HepG2 (cell line): ENCODE results near the gene SGSH. TPM values are rescaled to one million over a fixed set of nuclear protein-coding genes. Genes with fewer than 3 reads are reported as not detected.

Experiments
- ATAC-seq: fragments of 200-7000 bp; cut with Tn5 transposase; 3 replicates; pipeline ENCODE4 v1.9.1; 2020; ENCODE audit warnings: mild to moderate bottlenecking, moderate library complexity
- BruUV-seq: library from RNA; stranded (reverse); fragments of 400-500 nt; replicated peaks from 2 replicates; lab custom pipeline; 2021; lab: Mats Ljungman, UMichigan
- CTCF ChIA-PET: fragments of 300-600 bp; formaldehyde crosslinking; extraction: SDS; loops from one replicate; lab custom pipeline; 2021; ENCODE audit warnings: low total read pairs, inconsistent platforms, low intra/inter-chr PET ratio; lab: Yijun Ruan, JAX
- POLR2A ChIA-PET: fragments of 350-600 bp; sonication (Branson Sonifier 250); formaldehyde crosslinking; loops from one replicate; lab custom pipeline; 2020; ENCODE audit warnings: antibody characterized with exemption, inconsistent platforms; lab: Yijun Ruan, JAX
- DNase-seq: peaks from one replicate; pipeline ENCODE4 v3.0.0-alpha.2; 2015; ENCODE audit warnings: low spot score
- FAIRE-seq: peaks from 3 replicates; lab custom pipeline; 2011; peaks lifted over from hg19 to GRCh38; lab: Jason Lieb, UNC
- H2AFZ ChIP-seq: one replicate; pipeline ENCODE4 v1.6.1; 2011; ENCODE audit warnings: low read length, inconsistent platforms
- H3K27ac ChIP-seq: fragments of 300-600 bp; 3 replicates; pipeline ENCODE4 v1.8.0; 2011; ENCODE audit warnings: mixed run types, mild to moderate bottlenecking, mixed read lengths, low read length, inconsistent platforms; ENCODE audit not compliant: insufficient read depth; ENCODE audit errors: extremely low read length
- H3K27me3 ChIP-seq, 2 experiments: fragments of 200-600 bp in 1 of 2; 2 replicates in 1 of 2; 3 replicates in 1 of 2; pipeline versions ENCODE4 v1.6.0 to v1.8.0; 2011; ENCODE audit warnings: low read length in 2 of 2, mild to moderate bottlenecking in 2 of 2, moderate library complexity in 2 of 2, inconsistent platforms in 1 of 2; ENCODE audit not compliant: insufficient read depth in 2 of 2, control insufficient read depth in 1 of 2
- H3K36me3 ChIP-seq, 2 experiments: fragments of 200-600 bp in 1 of 2; replicated peaks in 1 of 2; 2 replicates in 1 of 2; 3 replicates in 1 of 2; pipeline versions ENCODE4 v1.5.1 to v1.8.0; 2011; ENCODE audit warnings: low read length in 2 of 2, inconsistent platforms in 1 of 2; ENCODE audit not compliant: insufficient read depth in 2 of 2, control insufficient read depth in 1 of 2
- H3K4me1 ChIP-seq: 2 replicates; pipeline ENCODE4 v1.5.1; 2012; ENCODE audit warnings: low read length, inconsistent platforms; ENCODE audit not compliant: insufficient read depth
- H3K4me2 ChIP-seq: 2 replicates; pipeline ENCODE4 v1.6.0; 2011; ENCODE audit warnings: low read depth, low read length, inconsistent platforms
- H3K4me3 ChIP-seq, 3 experiments: fragments of 200-600 bp in 1 of 3; sonication (generic), shearing (Covaris generic) in 1 of 3; replicated peaks in 1 of 3; 2 replicates each; pipeline ENCODE4 v1.5.1; 2011 to 2016; ENCODE audit warnings: low read length in 3 of 3, inconsistent platforms in 2 of 3, low read depth in 2 of 3, mild to moderate bottlenecking in 2 of 3, control low read depth in 1 of 3, mixed read lengths in 1 of 3; ENCODE audit not compliant: insufficient read depth in 1 of 3
- H3K79me2 ChIP-seq: one replicate; pipeline ENCODE4 v1.6.1; 2011; ENCODE audit warnings: low read length, inconsistent platforms; ENCODE audit not compliant: insufficient read depth
- H3K9ac ChIP-seq: 2 replicates; pipeline ENCODE4 v1.6.0; 2011; ENCODE audit warnings: mild to moderate bottlenecking, low read depth, low read length, inconsistent platforms; ENCODE audit not compliant: insufficient read depth
- H3K9me3 ChIP-seq: 2 replicates; pipeline ENCODE4 v1.5.1; 2012; ENCODE audit warnings: mild to moderate bottlenecking, low read length
- H4K20me1 ChIP-seq: 2 replicates; pipeline ENCODE4 v1.6.0; 2011; ENCODE audit warnings: inconsistent platforms, mild to moderate bottlenecking, low read length, moderate library complexity; ENCODE audit not compliant: insufficient read depth
- CEBPB ChIP-seq: IDR thresholded peaks from 2 replicates; pipeline ENCODE4 v1.6.1; 2011; ENCODE audit warnings: low read depth, low read length, improper control_type of control experiment, borderline replicate concordance
- MTF2 ChIP-seq: sonication (generic); formaldehyde crosslinking; IDR thresholded peaks from 2 replicates; pipeline ENCODE4 v1.5.0; 2020; ENCODE audit warnings: missing genetic modification reagents, borderline replicate concordance
- PCBP2 ChIP-seq: fragments of 200-400 bp; formaldehyde crosslinking; optimal IDR thresholded peaks from 2 replicates; pipeline ENCODE3; 2018; ENCODE audit warnings: low read length, low read depth; ENCODE audit not compliant: poor library complexity, severe bottlenecking
- PITX1 ChIP-seq: sonication (generic); formaldehyde crosslinking; IDR thresholded peaks from 2 replicates; pipeline ENCODE4 v1.5.1; 2020; ENCODE audit warnings: mild to moderate bottlenecking, missing genetic modification reagents
- ZNF256 ChIP-seq: sonication (generic); formaldehyde crosslinking; conservative IDR thresholded peaks from 2 replicates; pipeline ENCODE4 v1.4.0; 2020; ENCODE audit warnings: missing genetic modification reagents
- ZNF33A ChIP-seq: sonication (generic); formaldehyde crosslinking; IDR thresholded peaks from 2 replicates; pipeline ENCODE4 v1.5.1; 2020; ENCODE audit warnings: missing genetic modification reagents, mild to moderate bottlenecking, moderate library complexity, borderline replicate concordance
- ZNF354B ChIP-seq: sonication (generic); formaldehyde crosslinking; IDR thresholded peaks from 2 replicates; pipeline ENCODE4 v1.8.0; 2022; ENCODE audit warnings: mild to moderate bottlenecking, missing genetic modification reagents
- ZNF766 ChIP-seq: sonication (generic); formaldehyde crosslinking; IDR thresholded peaks from 2 replicates; pipeline ENCODE4 v1.5.0; 2020; ENCODE audit warnings: missing genetic modification reagents, borderline replicate concordance
- ZNF790 ChIP-seq: sonication (generic); formaldehyde crosslinking; IDR thresholded peaks from 2 replicates; pipeline ENCODE4 v1.8.0; 2022; ENCODE audit warnings: missing genetic modification reagents, mild to moderate bottlenecking, borderline replicate concordance
- WGBS: methylation state at CpG from one replicate; pipeline ENCODE4 v1.1.6; 2017; ENCODE audit warnings: low lambda C conversion rate; 5-methylcytosine and 5-hydroxymethylcytosine counted together
- in situ Hi-C: cut with HindIII; loops from 2 replicates; pipeline ENCODE4 v1.10.0; 2017; ENCODE audit warnings: low pct_unique_long_range_greater_than_20kb; ENCODE audit not compliant: extremely low pct_ligation_motif_present
- intact Hi-C: fragments of 100-400 bp; cut with micrococcal nuclease; formaldehyde crosslinking; loops from one replicate; pipeline ENCODE4 v1.10.0; 2022; ENCODE audit not compliant: unreplicated experiment
- polyA plus RNA-seq, 8 experiments: library from polyadenylated mRNA; depleted of rRNA in 3 of 8; stranded (reverse) in 7 of 8; unstranded in 1 of 8; fragments of >200 nt; fragmentation: Illumina TruSeq in 4 of 8; extraction: Trizol in 4 of 8; gene quantifications; 2 replicates each; pipeline versions ENCODE4 v1.2.1 to v1.2.3, GENCODE V29; 2011 to 2016; ENCODE audit warnings: low read depth in 4 of 8, missing spikeins in 1 of 8, mixed read lengths in 1 of 8; ENCODE audit not compliant: insufficient read depth in 1 of 8
- total RNA-seq, 5 experiments: library from RNA; depleted of rRNA; stranded (reverse); fragments of >200 nt; fragmentation: Illumina TruSeq; extraction: Trizol; gene quantifications; 2 replicates each; pipeline ENCODE4 v1.2.3, GENCODE V29; 2016; ENCODE audit warnings: low read depth in 1 of 5
- TF ChIP-seq, protein P1 (sequence below): sonication (generic); formaldehyde crosslinking; IDR thresholded peaks from 2 replicates; pipeline ENCODE4 v1.9.0; 2021; ENCODE audit warnings: missing genetic modification reagents, borderline replicate concordance
- TF ChIP-seq, protein P2 (sequence below): sonication (generic); formaldehyde crosslinking; IDR thresholded peaks from 2 replicates; pipeline ENCODE4 v1.9.0; 2022; ENCODE audit warnings: low read depth, missing genetic modification reagents
- TF ChIP-seq, protein P3 (sequence below): sonication (generic); formaldehyde crosslinking; IDR thresholded peaks from 2 replicates; pipeline ENCODE4 v1.4.0; 2020; ENCODE audit warnings: missing genetic modification reagents
- TF ChIP-seq, protein P4 (sequence below): sonication (generic); formaldehyde crosslinking; IDR thresholded peaks from 2 replicates; pipeline ENCODE4 v1.4.0; 2020; ENCODE audit warnings: mild to moderate bottlenecking, missing genetic modification reagents
- TF ChIP-seq, protein P5 (sequence below): fragments of 450-650 bp; IDR thresholded peaks from 2 replicates; pipeline ENCODE4 v1.6.1; 2017; ENCODE audit warnings: mild to moderate bottlenecking

SGSH gene
- total and polyA plus RNA-seq, 2 of the 13 experiments (the other 11 are each of a cell fraction or from before 2014, with no cell fraction given) = 12.2 to 17.6 TPM

DNA sequence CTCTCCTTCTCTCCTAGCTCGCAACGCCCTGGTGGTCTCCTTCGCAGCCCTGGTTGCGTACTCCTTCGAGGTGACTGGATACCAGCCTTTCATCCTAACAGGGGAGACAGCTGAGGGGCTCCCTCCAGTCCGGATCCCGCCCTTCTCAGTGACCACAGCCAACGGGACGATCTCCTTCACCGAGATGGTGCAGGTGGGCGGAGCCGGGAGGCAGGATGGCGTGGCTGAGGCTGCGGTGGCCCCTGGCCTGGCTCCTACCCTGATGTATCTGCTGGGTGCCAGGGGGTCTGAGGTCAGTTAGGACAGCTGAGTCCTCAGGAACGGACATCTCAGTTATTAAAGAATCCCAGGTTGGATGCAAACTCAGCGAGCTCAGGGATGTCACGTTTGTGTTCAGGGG lies 16.8 kb upstream of the SGSH start:
- TF ChIP-seq, protein P1, sequence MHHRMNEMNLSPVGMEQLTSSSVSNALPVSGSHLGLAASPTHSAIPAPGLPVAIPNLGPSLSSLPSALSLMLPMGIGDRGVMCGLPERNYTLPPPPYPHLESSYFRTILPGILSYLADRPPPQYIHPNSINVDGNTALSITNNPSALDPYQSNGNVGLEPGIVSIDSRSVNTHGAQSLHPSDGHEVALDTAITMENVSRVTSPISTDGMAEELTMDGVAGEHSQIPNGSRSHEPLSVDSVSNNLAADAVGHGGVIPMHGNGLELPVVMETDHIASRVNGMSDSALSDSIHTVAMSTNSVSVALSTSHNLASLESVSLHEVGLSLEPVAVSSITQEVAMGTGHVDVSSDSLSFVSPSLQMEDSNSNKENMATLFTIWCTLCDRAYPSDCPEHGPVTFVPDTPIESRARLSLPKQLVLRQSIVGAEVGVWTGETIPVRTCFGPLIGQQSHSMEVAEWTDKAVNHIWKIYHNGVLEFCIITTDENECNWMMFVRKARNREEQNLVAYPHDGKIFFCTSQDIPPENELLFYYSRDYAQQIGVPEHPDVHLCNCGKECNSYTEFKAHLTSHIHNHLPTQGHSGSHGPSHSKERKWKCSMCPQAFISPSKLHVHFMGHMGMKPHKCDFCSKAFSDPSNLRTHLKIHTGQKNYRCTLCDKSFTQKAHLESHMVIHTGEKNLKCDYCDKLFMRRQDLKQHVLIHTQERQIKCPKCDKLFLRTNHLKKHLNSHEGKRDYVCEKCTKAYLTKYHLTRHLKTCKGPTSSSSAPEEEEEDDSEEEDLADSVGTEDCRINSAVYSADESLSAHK (CRISPR knock-in tag) = no peak
- TF ChIP-seq PCBP2 (no peak), ZNF766 (CRISPR knock-in tag) (no peak), MTF2 (CRISPR knock-in tag) (no peak), ZNF33A (no peak), ZNF256 (CRISPR knock-in tag) (no peak), PITX1 (CRISPR knock-in tag) (no peak), ZNF354B (CRISPR knock-in tag) (no peak), CEBPB (no peak), ZNF790 (no peak)
- TF ChIP-seq, protein P2, sequence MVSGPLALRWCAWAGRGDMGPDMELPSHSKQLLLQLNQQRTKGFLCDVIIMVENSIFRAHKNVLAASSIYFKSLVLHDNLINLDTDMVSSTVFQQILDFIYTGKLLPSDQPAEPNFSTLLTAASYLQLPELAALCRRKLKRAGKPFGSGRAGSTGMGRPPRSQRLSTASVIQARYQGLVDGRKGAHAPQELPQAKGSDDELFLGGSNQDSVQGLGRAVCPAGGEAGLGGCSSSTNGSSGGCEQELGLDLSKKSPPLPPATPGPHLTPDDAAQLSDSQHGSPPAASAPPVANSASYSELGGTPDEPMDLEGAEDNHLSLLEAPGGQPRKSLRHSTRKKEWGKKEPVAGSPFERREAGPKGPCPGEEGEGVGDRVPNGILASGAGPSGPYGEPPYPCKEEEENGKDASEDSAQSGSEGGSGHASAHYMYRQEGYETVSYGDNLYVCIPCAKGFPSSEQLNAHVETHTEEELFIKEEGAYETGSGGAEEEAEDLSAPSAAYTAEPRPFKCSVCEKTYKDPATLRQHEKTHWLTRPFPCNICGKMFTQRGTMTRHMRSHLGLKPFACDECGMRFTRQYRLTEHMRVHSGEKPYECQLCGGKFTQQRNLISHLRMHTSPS (CRISPR knock-in tag) = no peak
- TF ChIP-seq, protein P3, sequence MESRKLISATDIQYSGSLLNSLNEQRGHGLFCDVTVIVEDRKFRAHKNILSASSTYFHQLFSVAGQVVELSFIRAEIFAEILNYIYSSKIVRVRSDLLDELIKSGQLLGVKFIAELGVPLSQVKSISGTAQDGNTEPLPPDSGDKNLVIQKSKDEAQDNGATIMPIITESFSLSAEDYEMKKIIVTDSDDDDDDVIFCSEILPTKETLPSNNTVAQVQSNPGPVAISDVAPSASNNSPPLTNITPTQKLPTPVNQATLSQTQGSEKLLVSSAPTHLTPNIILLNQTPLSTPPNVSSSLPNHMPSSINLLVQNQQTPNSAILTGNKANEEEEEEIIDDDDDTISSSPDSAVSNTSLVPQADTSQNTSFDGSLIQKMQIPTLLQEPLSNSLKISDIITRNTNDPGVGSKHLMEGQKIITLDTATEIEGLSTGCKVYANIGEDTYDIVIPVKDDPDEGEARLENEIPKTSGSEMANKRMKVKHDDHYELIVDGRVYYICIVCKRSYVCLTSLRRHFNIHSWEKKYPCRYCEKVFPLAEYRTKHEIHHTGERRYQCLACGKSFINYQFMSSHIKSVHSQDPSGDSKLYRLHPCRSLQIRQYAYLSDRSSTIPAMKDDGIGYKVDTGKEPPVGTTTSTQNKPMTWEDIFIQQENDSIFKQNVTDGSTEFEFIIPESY (CRISPR knock-in tag) = no peak
- TF ChIP-seq, protein P4, sequence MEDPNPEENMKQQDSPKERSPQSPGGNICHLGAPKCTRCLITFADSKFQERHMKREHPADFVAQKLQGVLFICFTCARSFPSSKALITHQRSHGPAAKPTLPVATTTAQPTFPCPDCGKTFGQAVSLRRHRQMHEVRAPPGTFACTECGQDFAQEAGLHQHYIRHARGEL (CRISPR knock-in tag) = no peak
- TF ChIP-seq, protein P5, sequence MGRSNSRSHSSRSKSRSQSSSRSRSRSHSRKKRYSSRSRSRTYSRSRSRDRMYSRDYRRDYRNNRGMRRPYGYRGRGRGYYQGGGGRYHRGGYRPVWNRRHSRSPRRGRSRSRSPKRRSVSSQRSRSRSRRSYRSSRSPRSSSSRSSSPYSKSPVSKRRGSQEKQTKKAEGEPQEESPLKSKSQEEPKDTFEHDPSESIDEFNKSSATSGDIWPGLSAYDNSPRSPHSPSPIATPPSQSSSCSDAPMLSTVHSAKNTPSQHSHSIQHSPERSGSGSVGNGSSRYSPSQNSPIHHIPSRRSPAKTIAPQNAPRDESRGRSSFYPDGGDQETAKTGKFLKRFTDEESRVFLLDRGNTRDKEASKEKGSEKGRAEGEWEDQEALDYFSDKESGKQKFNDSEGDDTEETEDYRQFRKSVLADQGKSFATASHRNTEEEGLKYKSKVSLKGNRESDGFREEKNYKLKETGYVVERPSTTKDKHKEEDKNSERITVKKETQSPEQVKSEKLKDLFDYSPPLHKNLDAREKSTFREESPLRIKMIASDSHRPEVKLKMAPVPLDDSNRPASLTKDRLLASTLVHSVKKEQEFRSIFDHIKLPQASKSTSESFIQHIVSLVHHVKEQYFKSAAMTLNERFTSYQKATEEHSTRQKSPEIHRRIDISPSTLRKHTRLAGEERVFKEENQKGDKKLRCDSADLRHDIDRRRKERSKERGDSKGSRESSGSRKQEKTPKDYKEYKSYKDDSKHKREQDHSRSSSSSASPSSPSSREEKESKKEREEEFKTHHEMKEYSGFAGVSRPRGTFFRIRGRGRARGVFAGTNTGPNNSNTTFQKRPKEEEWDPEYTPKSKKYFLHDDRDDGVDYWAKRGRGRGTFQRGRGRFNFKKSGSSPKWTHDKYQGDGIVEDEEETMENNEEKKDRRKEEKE = no peak
- Histone ChIP-seq H3K9ac (no peak overlapping the region), H3K79me2 (no peaks in the 10 kb centered on the region), H2AFZ (no peak overlapping the region), H3K9me3 (peaks cover 9% of the 10 kb centered on the region; the same call in 1 of the 2 replicates), H3K27me3 (no peaks in the 10 kb centered on the region; a peak in 1 of 5 replicates), H3K36me3 (peaks cover 9 to 37% of the 10 kb centered on the region in 2 experiments; a peak in 4 of 5 replicates), H3K4me3 (no peak overlapping the region), H3K4me2 (no peak overlapping the region), H3K27ac (no peak overlapping the region), H3K4me1 (no peaks in the 10 kb centered on the region), H4K20me1 (no peaks in the 10 kb centered on the region)
- CTCF ChIA-PET = no interaction called here
- DNase-seq (no peak), FAIRE-seq (no peak), ATAC-seq (no peak)
- no TSS peak for BruUV-seq
- intact Hi-C loops = no loop called here
- POLR2A ChIA-PET = interaction anchor here (0.6 kb wide), 1 partner anchor 99 kb away, joined by 3 read pairs; no protein-coding TSS in a partner anchor
- 94% methylated on average over 17 of the region's 17 CpGs for WGBS
- in situ Hi-C loops = no loop called here
